ENCODE measurements around the gene ENOX1. TPM values are rescaled to one million over a fixed set of nuclear protein-coding genes. Genes with fewer than 3 reads are reported as not detected.

The ENOX1 gene
- total and polyA plus RNA-seq, 4 experiments from 2014 or later = not detected

GRCh38 chr13:43764349-43764748, 22.4 kb downstream of the ENOX1 start:
- H3K27ac ChIP-seq (ENCODE audit: low read depth, low read length) = no peak overlapping the region
- Mint-ChIP-seq H3K4me1 (no peaks in the 10 kb centered on the region), H3K4me3 (no peak overlapping the region), H3K36me3 (no peaks in the 10 kb centered on the region), H3K27me3 (peaks cover 4 to 6% of the 10 kb centered on the region in 2 donors), H3K9me3 (no peaks in the 10 kb centered on the region), H3K27ac (no peak overlapping the region)
- DNase-seq = no peak
- POLR2A ChIA-PET (ENCODE audit: partially characterized antibody) = no interaction called here
- no peaks in the 10 kb centered on the region for H3K4me1 ChIP-seq (ENCODE audit: insufficient read depth, low read length)
- CTCF ChIA-PET (ENCODE audit: partially characterized antibody) = no interaction called here
- H3K36me3 ChIP-seq (ENCODE audit: insufficient read depth, low read length) = no peaks in the 10 kb centered on the region
- intact Hi-C loops (cut with micrococcal nuclease) = no loop called here
- H3K4me3 ChIP-seq (ENCODE audit: low read length in 2 of 2) = no peak overlapping the region
- no peaks in the 10 kb centered on the region for H3K9me3 ChIP-seq (ENCODE audit: control insufficient read depth in 1 of 2, low read length in 2 of 2)
- no peaks in the 10 kb centered on the region for H3K27me3 ChIP-seq (ENCODE audit: insufficient read depth, low read length)

- Mint-ChIP-seq H3K4me3 (no peak overlapping the region), H3K9me3 (no peaks in the 10 kb centered on the region), H3K36me3 (no peaks in the 10 kb centered on the region), H3K27me3 (peaks cover 5 to 6% of the 10 kb centered on the region in 2 donors), H3K4me1 (no peaks in the 10 kb centered on the region), H3K27ac (no peak overlapping the region)
- H3K9me3 ChIP-seq (ENCODE audit: control insufficient read depth in 1 of 2, low read length in 2 of 2) = no peaks in the 10 kb centered on the region
- CTCF ChIA-PET (ENCODE audit: partially characterized antibody) = no interaction called here
- H3K27ac ChIP-seq (ENCODE audit: low read depth, low read length) = no peak overlapping the region
- H3K27me3 ChIP-seq (ENCODE audit: insufficient read depth, low read length) = no peaks in the 10 kb centered on the region
- no peaks in the 10 kb centered on the region for H3K36me3 ChIP-seq (ENCODE audit: insufficient read depth, low read length)
- intact Hi-C loops (cut with micrococcal nuclease) = no loop called here
- POLR2A ChIA-PET (ENCODE audit: partially characterized antibody) = no interaction called here
- no peak overlapping the region for H3K4me3 ChIP-seq (ENCODE audit: low read length in 2 of 2)
- H3K4me1 ChIP-seq (ENCODE audit: insufficient read depth, low read length) = no peaks in the 10 kb centered on the region
- DNase-seq = no peak
Observed at GRCh38 chr13:43763143-43763759, 23.5 kb downstream of the ENOX1 start.

GRCh38 chr13:43761616-43762315, 25.0 kb downstream of the ENOX1 start:
- H3K36me3 ChIP-seq (ENCODE audit: insufficient read depth, low read length) = no peaks in the 10 kb centered on the region
- H3K27ac ChIP-seq (ENCODE audit: low read depth, low read length) = no peak overlapping the region
- ChIA-PET POLR2A (ENCODE audit: partially characterized antibody) (no interaction called here), CTCF (ENCODE audit: partially characterized antibody) (no interaction called here)
- H3K27ac Mint-ChIP-seq = no peak overlapping the region
- no peaks in the 10 kb centered on the region for H3K27me3 ChIP-seq (ENCODE audit: insufficient read depth, low read length)
- H3K9me3 Mint-ChIP-seq = no peaks in the 10 kb centered on the region
- no peaks in the 10 kb centered on the region for H3K36me3 Mint-ChIP-seq
- no peaks in the 10 kb centered on the region for H3K4me1 ChIP-seq (ENCODE audit: insufficient read depth, low read length)
- H3K4me3 Mint-ChIP-seq = no peak overlapping the region
- H3K4me3 ChIP-seq (ENCODE audit: low read length in 2 of 2) = no peak overlapping the region
- H3K27me3 Mint-ChIP-seq = peaks cover 4 to 6% of the 10 kb centered on the region in 2 donors
- intact Hi-C loops (cut with micrococcal nuclease) = no loop called here
- no peaks in the 10 kb centered on the region for H3K4me1 Mint-ChIP-seq
- no peak for DNase-seq
- no peaks in the 10 kb centered on the region for H3K9me3 ChIP-seq (ENCODE audit: control insufficient read depth in 1 of 2, low read length in 2 of 2)

DNA sequence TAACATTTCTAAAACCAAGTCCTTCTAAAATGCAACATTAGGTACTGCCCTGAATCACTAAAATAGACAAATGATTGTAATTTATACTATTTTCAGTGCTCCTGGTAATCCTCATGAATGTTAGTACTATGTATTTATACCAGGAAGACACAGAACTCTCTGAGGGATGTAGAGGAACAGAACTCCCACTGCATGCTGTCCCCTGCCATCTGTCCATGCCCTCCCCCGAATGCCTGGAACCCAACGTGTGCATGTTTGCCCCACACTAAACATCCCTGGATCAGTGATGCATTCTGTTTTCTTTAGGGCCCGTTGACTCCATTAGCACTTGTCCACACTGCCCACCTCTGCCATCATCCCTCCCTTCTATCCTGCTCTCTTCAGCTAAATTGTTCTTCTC, 26.5 kb downstream of the ENOX1 start:
- no peaks in the 10 kb centered on the region for H3K4me1 ChIP-seq (ENCODE audit: insufficient read depth, low read length)
- H3K4me1 Mint-ChIP-seq = no peaks in the 10 kb centered on the region
- POLR2A ChIA-PET (ENCODE audit: partially characterized antibody) = no interaction called here
- no peaks in the 10 kb centered on the region for H3K36me3 Mint-ChIP-seq
- H3K36me3 ChIP-seq (ENCODE audit: insufficient read depth, low read length) = no peaks in the 10 kb centered on the region
- peaks cover 3 to 8% of the 10 kb centered on the region in 2 donors for H3K27me3 Mint-ChIP-seq
- H3K27ac Mint-ChIP-seq = no peak overlapping the region
- no peaks in the 10 kb centered on the region for H3K9me3 ChIP-seq (ENCODE audit: control insufficient read depth in 1 of 2, low read length in 2 of 2)
- DNase-seq = no peak
- H3K27ac ChIP-seq (ENCODE audit: low read depth, low read length) = no peak overlapping the region
- H3K27me3 ChIP-seq (ENCODE audit: insufficient read depth, low read length) = no peaks in the 10 kb centered on the region
- intact Hi-C loops (cut with micrococcal nuclease) = no loop called here
- H3K9me3 Mint-ChIP-seq = no peaks in the 10 kb centered on the region
- no peak overlapping the region for H3K4me3 ChIP-seq (ENCODE audit: low read length in 2 of 2)
- CTCF ChIA-PET (ENCODE audit: partially characterized antibody) = no interaction called here
- no peak overlapping the region for H3K4me3 Mint-ChIP-seq

GRCh38 chr13:43758834-43759233, 27.9 kb downstream of the ENOX1 start:
- Mint-ChIP-seq H3K4me3 (no peak overlapping the region), H3K36me3 (no peaks in the 10 kb centered on the region), H3K27ac (no peak overlapping the region), H3K9me3 (no peaks in the 10 kb centered on the region), H3K27me3 (peaks cover 2 to 5% of the 10 kb centered on the region in 2 donors), H3K4me1 (no peaks in the 10 kb centered on the region)
- no peaks in the 10 kb centered on the region for H3K36me3 ChIP-seq (ENCODE audit: insufficient read depth, low read length)
- no peak overlapping the region for H3K27ac ChIP-seq (ENCODE audit: low read depth, low read length)
- CTCF ChIA-PET (ENCODE audit: partially characterized antibody) = no interaction called here
- no peaks in the 10 kb centered on the region for H3K9me3 ChIP-seq (ENCODE audit: control insufficient read depth in 1 of 2, low read length in 2 of 2)
- no peak for DNase-seq
- no peak overlapping the region for H3K4me3 ChIP-seq (ENCODE audit: low read length in 2 of 2)
- intact Hi-C loops (cut with micrococcal nuclease) = no loop called here
- no peaks in the 10 kb centered on the region for H3K4me1 ChIP-seq (ENCODE audit: insufficient read depth, low read length)
- POLR2A ChIA-PET (ENCODE audit: partially characterized antibody) = no interaction called here
- H3K27me3 ChIP-seq (ENCODE audit: insufficient read depth, low read length) = no peaks in the 10 kb centered on the region

DNA sequence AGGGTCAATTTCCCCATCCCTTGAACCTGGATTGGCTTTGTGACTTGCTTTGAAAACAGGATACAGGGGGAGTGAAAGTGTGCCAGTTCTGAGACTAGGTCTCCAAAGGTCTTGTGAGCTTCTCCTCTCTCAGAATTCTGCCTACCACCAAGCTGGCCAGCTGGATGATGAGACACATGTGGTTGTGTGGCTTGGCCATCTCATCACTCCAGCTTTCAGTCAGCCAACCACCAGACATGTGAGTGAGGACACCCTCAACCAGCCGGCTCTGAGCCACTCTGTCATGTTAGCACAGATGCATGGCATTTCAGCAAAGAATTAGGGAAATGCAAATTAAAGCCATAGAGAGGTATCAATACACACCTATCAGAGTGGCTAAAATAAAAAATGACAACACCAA, 29.5 kb downstream of the ENOX1 start:
- no peaks in the 10 kb centered on the region for H3K9me3 ChIP-seq (ENCODE audit: control insufficient read depth in 1 of 2, low read length in 2 of 2)
- no peaks in the 10 kb centered on the region for H3K27me3 ChIP-seq (ENCODE audit: insufficient read depth, low read length)
- Mint-ChIP-seq H3K4me3 (no peak overlapping the region), H3K27me3 (peaks cover 2 to 5% of the 10 kb centered on the region in 2 donors), H3K36me3 (no peaks in the 10 kb centered on the region), H3K9me3 (no peaks in the 10 kb centered on the region), H3K27ac (no peak overlapping the region), H3K4me1 (no peaks in the 10 kb centered on the region)
- no peak overlapping the region for H3K27ac ChIP-seq (ENCODE audit: low read depth, low read length)
- H3K36me3 ChIP-seq (ENCODE audit: insufficient read depth, low read length) = no peaks in the 10 kb centered on the region
- DNase-seq = no peak
- POLR2A ChIA-PET (ENCODE audit: partially characterized antibody) = no interaction called here
- CTCF ChIA-PET (ENCODE audit: partially characterized antibody) = interaction anchor here (0.6 kb wide), 1 partner anchor 25 kb away, joined by 3 read pairs; no protein-coding TSS in a partner anchor
- intact Hi-C loops (cut with micrococcal nuclease) = no loop called here
- H3K4me1 ChIP-seq (ENCODE audit: insufficient read depth, low read length) = no peaks in the 10 kb centered on the region
- H3K4me3 ChIP-seq (ENCODE audit: low read length in 2 of 2) = no peak overlapping the region

GRCh38 chr13:43755844-43756243, 30.9 kb downstream of the ENOX1 start:
- no peak for DNase-seq
- no peaks in the 10 kb centered on the region for H3K9me3 ChIP-seq (ENCODE audit: control insufficient read depth in 1 of 2, low read length in 2 of 2)
- H3K27ac ChIP-seq (ENCODE audit: low read depth, low read length) = no peak overlapping the region
- Mint-ChIP-seq H3K27ac (no peak overlapping the region), H3K4me3 (no peak overlapping the region), H3K9me3 (no peaks in the 10 kb centered on the region), H3K27me3 (peaks cover 0 to 5% of the 10 kb centered on the region in 2 donors), H3K4me1 (no peaks in the 10 kb centered on the region), H3K36me3 (no peaks in the 10 kb centered on the region)
- no peaks in the 10 kb centered on the region for H3K27me3 ChIP-seq (ENCODE audit: insufficient read depth, low read length)
- intact Hi-C loops (cut with micrococcal nuclease) = no loop called here
- H3K36me3 ChIP-seq (ENCODE audit: insufficient read depth, low read length) = no peaks in the 10 kb centered on the region
- CTCF ChIA-PET (ENCODE audit: partially characterized antibody) = no interaction called here
- H3K4me1 ChIP-seq (ENCODE audit: insufficient read depth, low read length) = no peaks in the 10 kb centered on the region
- H3K4me3 ChIP-seq (ENCODE audit: low read length in 2 of 2) = no peak overlapping the region
- POLR2A ChIA-PET (ENCODE audit: partially characterized antibody) = no interaction called here

All from CD4-positive, alpha-beta memory T cell (primary cell).